ENCODE results near the gene AMBRA1. TPM values are rescaled to one million over a fixed set of nuclear protein-coding genes. Genes with fewer than 3 reads are reported as not detected.

The AMBRA1 gene
- total RNA-seq, 4 donors from 2014 or later = 20.0 to 28.9 (median 26.0) TPM

DNA sequence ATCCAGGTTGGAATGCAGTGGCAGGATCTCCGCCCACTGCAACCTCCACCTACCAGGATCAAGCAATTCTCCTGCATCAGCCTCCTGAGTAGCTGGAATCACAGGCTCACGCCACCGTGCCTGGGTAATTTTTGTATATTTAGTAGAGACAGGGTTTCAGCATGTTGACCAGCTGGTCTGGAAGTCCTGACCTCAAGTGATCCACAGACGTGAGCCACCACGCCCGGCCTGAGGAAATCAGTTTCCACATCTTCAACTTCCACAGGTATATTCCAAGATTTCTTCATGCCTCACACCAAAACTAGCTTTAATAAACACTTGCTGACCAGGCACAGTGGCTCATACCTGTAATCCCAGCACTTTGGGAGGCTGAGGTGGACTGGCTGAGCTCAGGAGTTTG is 15.6 kb upstream of the AMBRA1 start:
- intact Hi-C loops (cut with DNase I) = no loop called here
- H3K27me3 ChIP-seq = no peaks in the 10 kb centered on the region
- TF ChIP-seq POLR2A (IDR thresholded peaks at IDR 0.05; ENCODE audit: low read depth) (no peak), POLR2AphosphoS5 (IDR thresholded peaks at IDR 0.05) (no peak), EP300 (IDR thresholded peaks at IDR 0.05) (no peak)
- TF ChIP-seq, protein P1, sequence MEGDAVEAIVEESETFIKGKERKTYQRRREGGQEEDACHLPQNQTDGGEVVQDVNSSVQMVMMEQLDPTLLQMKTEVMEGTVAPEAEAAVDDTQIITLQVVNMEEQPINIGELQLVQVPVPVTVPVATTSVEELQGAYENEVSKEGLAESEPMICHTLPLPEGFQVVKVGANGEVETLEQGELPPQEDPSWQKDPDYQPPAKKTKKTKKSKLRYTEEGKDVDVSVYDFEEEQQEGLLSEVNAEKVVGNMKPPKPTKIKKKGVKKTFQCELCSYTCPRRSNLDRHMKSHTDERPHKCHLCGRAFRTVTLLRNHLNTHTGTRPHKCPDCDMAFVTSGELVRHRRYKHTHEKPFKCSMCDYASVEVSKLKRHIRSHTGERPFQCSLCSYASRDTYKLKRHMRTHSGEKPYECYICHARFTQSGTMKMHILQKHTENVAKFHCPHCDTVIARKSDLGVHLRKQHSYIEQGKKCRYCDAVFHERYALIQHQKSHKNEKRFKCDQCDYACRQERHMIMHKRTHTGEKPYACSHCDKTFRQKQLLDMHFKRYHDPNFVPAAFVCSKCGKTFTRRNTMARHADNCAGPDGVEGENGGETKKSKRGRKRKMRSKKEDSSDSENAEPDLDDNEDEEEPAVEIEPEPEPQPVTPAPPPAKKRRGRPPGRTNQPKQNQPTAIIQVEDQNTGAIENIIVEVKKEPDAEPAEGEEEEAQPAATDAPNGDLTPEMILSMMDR (IDR thresholded peaks at IDR 0.05) = no peak
- H3K4me3 ChIP-seq = no peak overlapping the region
- WGBS = 93% methylated on average over 6 of the region's 6 CpGs
- H3K9me3 ChIP-seq = no peaks in the 10 kb centered on the region
- no peak overlapping the region for H3K27ac ChIP-seq (replicated peaks in 1 of 4)
- H3K4me1 ChIP-seq = peaks cover 0 to 12% (median 5%) of the 10 kb centered on the region in 4 donors
- DNase-seq (ENCODE audit: extremely low spot score) = no peak
- H3K36me3 ChIP-seq = no peaks in the 10 kb centered on the region

DNA sequence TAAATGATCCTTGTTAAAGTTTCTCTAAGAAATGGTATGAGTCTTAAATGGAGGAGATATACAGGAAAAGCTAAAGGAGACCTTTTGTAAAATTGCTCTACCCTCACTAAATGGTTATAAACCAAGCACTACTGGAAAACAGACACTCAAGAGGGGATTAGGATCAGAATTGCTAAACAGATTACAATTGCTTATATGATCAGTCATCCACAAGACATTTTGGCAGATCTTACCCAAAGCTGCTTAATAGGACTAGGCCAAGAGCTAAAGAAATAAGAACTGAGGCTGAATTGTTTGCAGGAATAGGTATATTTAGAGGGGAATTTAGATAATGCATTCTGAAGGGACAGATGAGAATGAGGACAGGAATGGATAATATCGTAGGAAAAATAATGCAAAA is 13.7 kb upstream of the AMBRA1 start:
- WGBS = 83% methylated on average over 1 of the region's 1 CpG
- H3K4me3 ChIP-seq = no peak overlapping the region
- no peaks in the 10 kb centered on the region for H3K9me3 ChIP-seq
- H3K27me3 ChIP-seq = no peaks in the 10 kb centered on the region
- no peak overlapping the region for H3K27ac ChIP-seq (replicated peaks in 1 of 4)
- intact Hi-C loops (cut with DNase I) = no loop called here
- DNase-seq (ENCODE audit: extremely low spot score) = no peak
- peaks cover 0 to 12% (median 4%) of the 10 kb centered on the region in 4 donors for H3K36me3 ChIP-seq
- TF ChIP-seq POLR2A (IDR thresholded peaks at IDR 0.05; ENCODE audit: low read depth) (no peak), EP300 (IDR thresholded peaks at IDR 0.05) (no peak), POLR2AphosphoS5 (IDR thresholded peaks at IDR 0.05) (no peak)
- TF ChIP-seq, protein P1 (IDR thresholded peaks at IDR 0.05) = no peak
- peaks cover 0 to 4% (median 2%) of the 10 kb centered on the region in 4 donors for H3K4me1 ChIP-seq

DNA sequence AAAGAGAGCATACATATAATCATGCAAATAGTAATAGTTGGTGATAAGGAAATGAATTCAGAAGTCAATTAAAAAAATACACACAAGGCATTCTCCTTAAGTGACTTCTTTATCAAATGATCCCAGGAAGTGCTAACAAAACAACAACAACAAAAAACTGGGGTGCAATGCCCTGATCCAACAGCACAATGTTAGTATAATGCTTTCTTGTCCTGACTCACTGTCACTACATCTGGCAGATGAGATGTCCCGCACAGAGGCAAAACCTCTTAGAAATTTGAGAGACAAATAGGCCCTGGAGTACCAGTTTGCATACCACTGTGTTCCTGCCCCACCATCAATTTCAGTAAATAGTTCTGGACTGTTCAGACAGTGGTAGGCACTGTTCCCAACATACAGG is 11.0 kb upstream of the AMBRA1 start:
- Histone ChIP-seq H3K27me3 (no peaks in the 10 kb centered on the region), H3K9me3 (no peaks in the 10 kb centered on the region), H3K36me3 (peaks cover 0 to 15% (median 4%) of the 10 kb centered on the region in 4 donors), H3K27ac (replicated peaks in 1 of 4) (no peak overlapping the region), H3K4me1 (peaks cover 0 to 16% (median 3%) of the 10 kb centered on the region in 4 donors), H3K4me3 (no peak overlapping the region)
- no peak for DNase-seq (ENCODE audit: extremely low spot score)
- no peak for TF ChIP-seq EP300 (IDR thresholded peaks at IDR 0.05)
- TF ChIP-seq, protein P1 (IDR thresholded peaks at IDR 0.05) = no peak
- TF ChIP-seq POLR2A (IDR thresholded peaks at IDR 0.05; ENCODE audit: low read depth) = no peak
- no peak for TF ChIP-seq POLR2AphosphoS5 (IDR thresholded peaks at IDR 0.05)
- 100% methylated on average over 1 of the region's 1 CpG for WGBS
- intact Hi-C loops (cut with DNase I) = no loop called here

DNA sequence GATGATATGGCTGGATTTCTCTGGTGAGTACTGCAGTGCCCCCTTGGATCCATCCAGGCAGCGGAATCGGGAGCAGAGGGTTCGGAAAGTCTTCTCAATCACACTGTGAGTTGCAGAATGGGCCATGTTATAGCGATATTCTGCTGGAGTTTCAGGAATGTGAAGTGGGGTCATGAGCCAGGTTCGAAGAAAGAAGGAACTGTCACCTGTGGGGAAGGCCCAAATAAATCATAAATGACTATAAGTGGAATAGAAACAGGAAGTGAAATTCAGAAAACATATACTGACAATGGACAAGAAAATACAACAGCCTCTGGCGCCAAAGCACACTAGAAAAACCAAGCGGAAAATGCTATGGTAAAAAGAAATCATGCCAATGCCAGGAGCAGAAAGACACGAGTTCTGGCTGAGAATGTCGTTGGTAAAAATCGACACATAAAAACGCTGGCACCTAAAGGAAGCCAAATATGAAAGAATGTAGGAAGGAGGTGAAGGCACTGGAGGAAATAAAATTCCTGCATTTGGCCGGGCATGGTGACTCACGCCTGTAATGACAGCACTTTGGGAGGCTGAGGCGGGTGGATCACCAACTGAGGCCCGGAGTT is 10.0 kb upstream of the AMBRA1 start:
- Histone ChIP-seq H3K27ac (replicated peaks in 1 of 4) (no peak overlapping the region), H3K4me1 (peaks cover 0 to 16% (median 3%) of the 10 kb centered on the region in 4 donors), H3K36me3 (peaks cover 0 to 15% (median 4%) of the 10 kb centered on the region in 4 donors), H3K27me3 (no peaks in the 10 kb centered on the region), H3K9me3 (no peaks in the 10 kb centered on the region), H3K4me3 (no peak overlapping the region)
- WGBS = 92% methylated on average over 15 of the region's 15 CpGs
- intact Hi-C loops (cut with DNase I) = no loop called here
- no peak for TF ChIP-seq POLR2A (IDR thresholded peaks at IDR 0.05; ENCODE audit: low read depth)
- TF ChIP-seq POLR2AphosphoS5 (IDR thresholded peaks at IDR 0.05) = no peak
- TF ChIP-seq, protein P1 (IDR thresholded peaks at IDR 0.05) = no peak
- no peak for TF ChIP-seq EP300 (IDR thresholded peaks at IDR 0.05)
- no peak for DNase-seq (ENCODE audit: extremely low spot score)

DNA sequence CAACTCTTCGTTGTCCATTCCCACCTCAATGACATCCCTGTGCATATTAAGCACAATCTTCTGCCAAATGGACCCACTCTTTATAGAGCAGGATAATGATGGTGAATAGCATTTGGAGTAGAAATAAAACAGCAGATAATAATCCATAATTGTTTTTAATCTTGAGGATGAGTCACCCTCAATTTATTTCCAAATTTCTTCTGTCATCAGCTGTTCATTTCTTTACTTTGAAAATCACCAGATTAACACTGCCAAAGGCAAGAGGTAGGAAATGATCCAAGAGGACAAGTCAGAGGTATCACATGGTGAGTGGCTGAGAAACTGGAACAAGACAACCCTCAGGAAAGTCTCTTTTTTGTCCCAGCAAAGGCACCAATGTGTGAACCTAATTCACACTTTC is 7.3 kb upstream of the AMBRA1 start:
- peaks cover 0 to 15% (median 4%) of the 10 kb centered on the region in 4 donors for H3K36me3 ChIP-seq
- TF ChIP-seq, protein P1 (IDR thresholded peaks at IDR 0.05) = no peak
- no peak for TF ChIP-seq EP300 (IDR thresholded peaks at IDR 0.05)
- no peak for TF ChIP-seq POLR2AphosphoS5 (IDR thresholded peaks at IDR 0.05)
- DNase-seq (ENCODE audit: extremely low spot score) = no peak
- intact Hi-C loops (cut with DNase I) = no loop called here
- H3K4me3 ChIP-seq = no peak overlapping the region
- WGBS = 70% methylated on average over 1 of the region's 1 CpG
- peaks cover 0 to 16% (median 3%) of the 10 kb centered on the region in 4 donors for H3K4me1 ChIP-seq
- no peaks in the 10 kb centered on the region for H3K9me3 ChIP-seq
- peak overlapping the region in 2 of 4 donors; percentile 21 to 37 for H3K27ac ChIP-seq (replicated peaks in 1 of 4)
- no peaks in the 10 kb centered on the region for H3K27me3 ChIP-seq
